Amygdala (tissue), 56 donors: ENCODE results near the gene LOC128125822.

Experiments
- DNase-seq, 56 donors: peaks; one replicate each; lab custom pipeline; 2025; lab: John Stamatoyannopoulos, UW

The LOC128125822 gene

GRCh38 chr6:63554782-63555181 is 17.5 kb upstream of the LOC128125822 start:
- DNase-seq: no peak

GRCh38 chr6:63556369-63556768 is 15.9 kb upstream of the LOC128125822 start:
- DNase-seq: no peak

- DNase-seq: no peak
These were observed 14.0 kb upstream of the LOC128125822 start for GRCh38 chr6:63558278-63558677.

GRCh38 chr6:63560801-63561287 is 11.4 kb upstream of the LOC128125822 start:
- DNase-seq: no peak

GRCh38 chr6:63561288-63561687 is 11.0 kb upstream of the LOC128125822 start:
- DNase-seq: no peak

- no peak for DNase-seq
These were observed 9.0 kb upstream of the LOC128125822 start for GRCh38 chr6:63563235-63563634.

- no peak for DNase-seq
These were observed 7.1 kb upstream of the LOC128125822 start for GRCh38 chr6:63565058-63565726.

- no peak for DNase-seq
These were observed 6.3 kb upstream of the LOC128125822 start for GRCh38 chr6:63565727-63566596.

GRCh38 chr6:63567966-63568365 is 4.3 kb upstream of the LOC128125822 start:
- DNase-seq: no peak

GRCh38 chr6:63571361-63572043 is 778 bp upstream of the LOC128125822 start:
- peak in 16 of 56 donors; percentile 12 to 80 (median 48) for DNase-seq

- peak in 4 of 56 donors; percentile 48 to 69 (median 54) for DNase-seq
These were observed 431 bp downstream of the LOC128125822 start for GRCh38 chr6:63572747-63573075.

- DNase-seq: peak in 53 of 56 donors; percentile 10 to 78 (median 56)
These were observed 1.0 kb downstream of the LOC128125822 start for GRCh38 chr6:63573076-63573898.

- peak in 2 of 56 donors; percentile 1 for DNase-seq
These were observed 1.7 kb downstream of the LOC128125822 start for GRCh38 chr6:63573899-63574553.

- no peak for DNase-seq
These were observed 2.2 kb downstream of the LOC128125822 start for GRCh38 chr6:63574554-63574900.

- DNase-seq: no peak
These were observed 4.0 kb downstream of the LOC128125822 start for GRCh38 chr6:63576147-63576772.

- DNase-seq: no peak
These were observed 4.9 kb downstream of the LOC128125822 start for GRCh38 chr6:63576985-63577712.

GRCh38 chr6:63578757-63579156 is 6.5 kb downstream of the LOC128125822 start:
- DNase-seq: no peak

GRCh38 chr6:63579937-63580703 is 7.8 kb downstream of the LOC128125822 start:
- DNase-seq: no peak
